HG03175 (cell line): ENCODE data around the gene MIA3.
"Not testable (repeated sequence)": the region's sequence is repeated elsewhere in the genome, so short reads cannot be mapped to it uniquely, and the experiment has no call there.

Experiments
- ATAC-seq: cut with Tn5 transposase; IDR thresholded peaks from one replicate; pipeline ENCODE4 v1.9.1; 2021; ENCODE audit warnings: mild to moderate bottlenecking, moderate library complexity; ENCODE audit not compliant: unreplicated experiment

Gene MIA3, protein sequence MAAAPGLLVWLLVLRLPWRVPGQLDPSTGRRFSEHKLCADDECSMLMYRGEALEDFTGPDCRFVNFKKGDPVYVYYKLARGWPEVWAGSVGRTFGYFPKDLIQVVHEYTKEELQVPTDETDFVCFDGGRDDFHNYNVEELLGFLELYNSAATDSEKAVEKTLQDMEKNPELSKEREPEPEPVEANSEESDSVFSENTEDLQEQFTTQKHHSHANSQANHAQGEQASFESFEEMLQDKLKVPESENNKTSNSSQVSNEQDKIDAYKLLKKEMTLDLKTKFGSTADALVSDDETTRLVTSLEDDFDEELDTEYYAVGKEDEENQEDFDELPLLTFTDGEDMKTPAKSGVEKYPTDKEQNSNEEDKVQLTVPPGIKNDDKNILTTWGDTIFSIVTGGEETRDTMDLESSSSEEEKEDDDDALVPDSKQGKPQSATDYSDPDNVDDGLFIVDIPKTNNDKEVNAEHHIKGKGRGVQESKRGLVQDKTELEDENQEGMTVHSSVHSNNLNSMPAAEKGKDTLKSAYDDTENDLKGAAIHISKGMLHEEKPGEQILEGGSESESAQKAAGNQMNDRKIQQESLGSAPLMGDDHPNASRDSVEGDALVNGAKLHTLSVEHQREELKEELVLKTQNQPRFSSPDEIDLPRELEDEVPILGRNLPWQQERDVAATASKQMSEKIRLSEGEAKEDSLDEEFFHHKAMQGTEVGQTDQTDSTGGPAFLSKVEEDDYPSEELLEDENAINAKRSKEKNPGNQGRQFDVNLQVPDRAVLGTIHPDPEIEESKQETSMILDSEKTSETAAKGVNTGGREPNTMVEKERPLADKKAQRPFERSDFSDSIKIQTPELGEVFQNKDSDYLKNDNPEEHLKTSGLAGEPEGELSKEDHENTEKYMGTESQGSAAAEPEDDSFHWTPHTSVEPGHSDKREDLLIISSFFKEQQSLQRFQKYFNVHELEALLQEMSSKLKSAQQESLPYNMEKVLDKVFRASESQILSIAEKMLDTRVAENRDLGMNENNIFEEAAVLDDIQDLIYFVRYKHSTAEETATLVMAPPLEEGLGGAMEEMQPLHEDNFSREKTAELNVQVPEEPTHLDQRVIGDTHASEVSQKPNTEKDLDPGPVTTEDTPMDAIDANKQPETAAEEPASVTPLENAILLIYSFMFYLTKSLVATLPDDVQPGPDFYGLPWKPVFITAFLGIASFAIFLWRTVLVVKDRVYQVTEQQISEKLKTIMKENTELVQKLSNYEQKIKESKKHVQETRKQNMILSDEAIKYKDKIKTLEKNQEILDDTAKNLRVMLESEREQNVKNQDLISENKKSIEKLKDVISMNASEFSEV (N-terminal part only)

DNA sequence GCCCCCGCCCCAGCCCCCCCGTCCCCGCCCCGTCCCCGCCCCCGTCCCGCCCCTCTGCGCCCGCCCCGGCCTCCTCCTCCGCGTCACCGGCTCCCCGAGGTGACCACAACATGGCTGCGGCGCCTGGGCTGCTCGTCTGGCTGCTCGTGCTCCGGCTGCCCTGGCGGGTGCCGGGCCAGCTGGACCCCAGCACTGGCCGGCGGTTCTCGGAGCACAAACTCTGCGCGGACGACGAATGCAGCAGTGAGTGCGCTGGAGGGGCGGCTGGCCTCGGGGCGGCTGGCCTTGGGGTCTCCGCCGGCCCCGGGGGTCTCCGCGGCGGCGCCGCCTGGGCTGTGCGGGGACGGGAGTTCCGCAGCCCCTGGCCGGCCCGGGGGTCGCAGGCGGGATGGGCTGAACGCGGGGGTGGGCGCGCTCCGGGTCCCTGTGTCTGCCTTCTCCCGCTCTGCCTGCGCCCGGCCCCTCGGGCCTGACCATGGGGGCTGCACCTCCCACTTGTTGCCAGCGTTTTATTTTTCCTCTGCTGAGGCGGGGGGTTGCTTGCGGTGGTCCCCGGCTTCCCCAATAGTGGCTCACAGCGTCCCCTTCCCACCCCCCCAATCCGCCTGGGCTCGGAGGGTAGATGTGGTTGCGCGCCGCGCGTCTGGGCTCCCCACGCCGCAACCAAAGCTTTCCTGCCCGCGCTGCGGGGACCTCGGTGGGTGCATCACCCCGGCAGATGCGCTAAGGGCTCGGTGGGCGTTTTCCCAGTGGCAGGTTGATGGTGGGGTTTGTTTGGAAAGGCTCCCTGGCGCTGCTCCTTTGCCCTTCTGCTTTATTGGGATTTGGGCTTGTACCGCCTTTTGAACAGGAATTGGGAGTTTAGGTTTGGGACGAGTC, at the start of gene MIA3:
Gene MIA3 (plus strand): TSS at position 97 of the 879 bp plus-strand sequence. CDS start 14 bp downstream, at position 111.
- peak; percentile 52 for ATAC-seq

DNA sequence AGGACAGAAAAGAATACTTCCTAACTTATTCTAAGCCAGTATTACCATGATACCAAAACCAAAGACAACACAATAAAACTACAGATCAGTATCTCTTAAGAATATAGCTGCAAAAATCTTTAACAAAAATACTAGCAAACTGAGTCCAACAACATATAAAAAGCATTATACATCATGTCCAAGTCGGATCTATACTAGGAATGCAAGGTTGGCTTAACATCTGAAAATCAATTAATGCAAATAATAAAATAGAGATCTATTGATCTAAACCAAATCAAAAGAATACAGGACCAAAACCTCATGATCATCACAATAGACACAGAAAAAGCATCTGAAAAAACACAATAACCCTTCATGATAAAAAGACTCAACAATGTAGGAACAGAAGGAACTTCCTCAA, 47.1 kb upstream of the MIA3 start:
- ATAC-seq, result no peak

DNA sequence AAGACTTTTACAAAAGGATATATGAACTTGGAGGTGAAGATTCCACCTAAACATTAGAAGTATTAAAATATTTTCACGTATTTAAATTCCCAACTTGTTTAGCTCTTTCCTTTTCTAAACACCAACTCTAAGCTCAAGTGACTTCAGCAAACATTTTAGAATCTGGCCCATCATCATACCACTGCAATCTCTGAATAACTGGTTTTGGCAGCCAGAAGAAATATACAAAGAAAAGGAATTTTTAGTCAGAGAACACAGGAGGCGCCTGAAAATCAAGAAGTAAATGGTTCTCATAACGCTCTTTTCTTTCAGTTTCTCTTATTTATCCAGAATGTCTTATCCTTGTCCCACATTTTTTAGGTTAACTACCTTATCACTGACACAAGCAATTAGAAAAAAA, 38.6 kb upstream of the MIA3 start:
- no peak for ATAC-seq

DNA sequence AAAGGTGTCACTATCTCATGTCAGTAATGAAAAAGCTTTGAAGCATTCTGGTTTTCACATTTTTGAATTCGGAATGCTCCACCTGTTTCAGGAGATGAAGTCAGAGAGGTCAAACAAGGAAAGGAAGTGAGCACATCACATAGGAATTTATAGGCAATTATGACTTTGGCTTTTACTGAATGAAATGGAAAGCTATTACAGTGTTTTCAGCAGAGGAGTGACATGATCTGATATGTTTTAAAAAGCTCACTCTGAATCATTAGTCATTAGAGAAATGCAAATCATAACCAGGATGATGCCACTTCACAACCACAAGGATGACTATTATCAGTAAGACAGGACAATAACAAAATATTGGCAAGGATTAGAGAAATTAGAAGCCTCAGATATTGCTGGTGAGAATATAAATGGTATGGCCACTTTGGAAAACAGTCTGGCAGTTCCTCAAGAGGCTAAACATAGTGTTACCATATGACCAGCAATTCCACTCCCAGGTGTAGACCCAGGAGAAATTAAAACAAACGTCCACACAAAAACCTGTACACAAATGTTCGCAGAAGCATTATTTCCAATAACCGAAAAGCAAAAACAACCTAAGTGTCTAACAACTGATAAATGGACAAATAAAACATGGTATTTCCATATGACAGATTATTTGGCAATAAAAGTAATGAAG, 35.7 kb upstream of the MIA3 start:
- ATAC-seq, result peak; percentile 68

DNA sequence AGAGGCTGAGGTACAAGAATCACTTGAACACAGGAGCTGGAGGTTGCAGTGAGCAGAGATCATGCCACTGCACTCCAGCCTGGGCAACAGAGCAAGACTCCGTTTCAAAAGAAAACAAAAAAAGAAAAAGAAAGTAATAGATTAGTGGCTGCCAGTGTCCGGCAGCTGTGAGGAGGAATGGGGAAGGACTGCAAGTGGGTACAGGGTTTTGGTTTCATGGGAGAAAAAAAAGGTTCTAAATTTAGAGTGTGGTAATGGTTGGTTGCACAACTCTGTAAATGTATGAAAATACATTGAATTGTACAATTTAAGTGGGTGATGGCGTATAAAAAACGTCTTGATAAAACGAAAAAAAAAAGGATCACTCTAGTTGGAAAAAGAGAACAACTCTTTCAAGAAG, 34.8 kb upstream of the MIA3 start:
- ATAC-seq, result peak; percentile 87

DNA sequence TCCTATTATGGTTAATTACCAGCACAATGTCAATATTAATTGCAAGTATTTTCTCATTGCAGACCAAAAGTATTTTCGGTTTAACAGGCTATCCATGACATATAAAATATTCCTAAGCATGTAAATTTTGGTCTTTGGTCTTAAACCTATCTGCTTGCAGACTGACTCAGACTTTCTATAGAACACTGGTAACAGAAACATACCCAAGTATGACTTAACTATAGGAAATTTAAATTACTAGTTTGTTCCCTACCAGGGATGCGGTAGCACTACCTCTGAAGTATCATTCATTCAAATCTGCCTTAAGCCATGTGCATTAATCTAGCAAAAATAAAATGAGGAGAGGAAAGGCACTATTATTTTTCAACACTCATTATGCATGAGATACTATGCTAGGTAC, 31.1 kb upstream of the MIA3 start:
- ATAC-seq, result no peak

DNA sequence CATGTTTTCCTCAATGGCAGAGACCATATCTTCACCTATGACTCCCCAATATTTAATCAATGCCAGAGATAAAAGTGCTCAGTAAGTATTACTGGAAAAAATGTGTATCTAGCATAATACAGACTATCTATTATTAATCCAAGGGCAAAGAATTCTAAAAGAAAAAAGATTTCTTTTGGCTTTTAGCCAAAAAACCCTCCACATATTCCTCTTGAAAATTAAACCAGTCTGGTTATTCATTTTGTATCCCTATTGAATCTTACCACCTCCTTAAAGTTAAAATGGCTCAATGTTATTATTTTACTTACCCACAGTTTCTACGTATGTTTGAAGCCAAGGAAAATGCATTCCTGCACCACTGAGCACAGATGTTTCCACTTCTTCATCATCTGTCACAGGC, 29.8 kb upstream of the MIA3 start:
- no peak for ATAC-seq

DNA sequence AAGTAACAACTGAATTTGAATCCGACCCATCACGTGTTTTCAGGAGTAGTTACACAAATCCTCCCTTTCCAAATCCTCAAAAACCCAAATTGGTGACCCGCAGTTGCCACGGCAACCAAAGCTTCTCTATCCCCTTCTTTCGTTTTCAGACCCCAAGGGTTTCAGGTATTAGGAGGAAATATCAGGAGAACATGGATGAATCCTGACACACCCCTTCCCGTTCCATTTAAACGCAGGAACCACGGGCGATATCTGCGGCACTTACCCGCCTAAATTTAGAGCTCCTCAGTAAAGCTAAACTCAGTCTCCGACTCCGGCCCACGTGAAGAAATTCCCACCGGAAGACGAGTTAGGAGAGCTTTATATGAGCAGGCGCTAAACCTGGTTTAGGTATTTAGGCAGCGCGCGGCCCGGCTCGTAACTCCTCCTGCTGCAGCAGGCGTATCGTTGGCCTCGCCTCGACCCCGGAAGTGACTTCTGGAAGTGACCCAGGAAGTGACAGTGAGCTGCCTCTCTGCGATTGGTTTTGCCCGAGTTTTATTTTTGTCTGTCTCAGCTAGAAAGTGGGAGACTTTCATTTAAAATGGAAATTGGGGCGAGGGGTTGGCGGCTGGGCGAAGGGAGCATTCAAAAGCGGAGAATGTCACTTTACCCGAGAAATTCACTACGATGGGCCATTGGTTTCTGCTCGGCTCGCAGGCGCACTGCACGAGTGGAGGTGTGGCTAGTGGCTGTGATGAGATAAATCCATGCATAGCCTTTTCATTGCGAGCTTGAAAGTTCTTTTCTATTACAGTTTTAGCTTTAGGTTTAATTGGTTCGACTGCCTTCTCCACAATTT, 28.2 kb upstream of the MIA3 start, which contains the start of gene TAF1A:
Gene TAF1A (minus strand): TSS at position 472 of the 841 bp plus-strand sequence.
- peak; percentile 100 for ATAC-seq

DNA sequence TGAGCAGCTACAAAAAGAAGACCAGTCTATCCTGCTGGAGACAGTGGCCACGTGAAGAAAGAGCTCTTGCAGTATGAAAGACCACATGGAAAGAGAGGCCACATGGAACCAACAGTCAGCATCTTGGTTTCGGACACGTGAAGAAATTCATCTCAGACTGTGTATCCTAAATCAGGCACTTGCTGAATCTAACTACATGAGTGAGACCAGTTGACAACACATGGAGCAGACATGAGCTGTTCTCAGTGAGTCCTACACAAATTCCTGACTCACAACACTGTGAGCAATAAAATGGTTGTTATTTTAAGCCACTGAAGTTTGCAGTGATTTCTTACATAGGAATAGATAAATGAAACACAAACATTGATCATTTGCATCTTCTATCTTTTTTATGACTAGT, 25.7 kb upstream of the MIA3 start:
- ATAC-seq, result no peak

DNA sequence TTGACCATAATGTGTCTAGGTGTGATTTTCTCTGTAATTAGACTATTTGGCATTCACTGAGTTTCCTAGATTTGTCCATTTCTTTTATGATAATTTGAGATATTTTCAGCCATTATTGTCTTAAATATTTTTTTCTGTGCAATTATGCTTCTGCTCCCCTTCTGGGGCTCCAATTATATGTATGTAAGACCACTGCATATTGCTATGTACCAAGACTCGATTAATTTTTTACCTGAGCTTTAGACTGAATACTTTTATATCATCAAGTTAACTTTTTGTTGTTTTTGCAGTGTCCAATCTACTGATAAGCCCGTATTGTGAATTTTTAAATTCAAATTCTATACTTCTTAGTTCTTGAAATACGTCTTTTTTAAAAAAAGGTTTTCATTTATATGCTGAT, 23.1 kb upstream of the MIA3 start:
- ATAC-seq, result no peak

DNA sequence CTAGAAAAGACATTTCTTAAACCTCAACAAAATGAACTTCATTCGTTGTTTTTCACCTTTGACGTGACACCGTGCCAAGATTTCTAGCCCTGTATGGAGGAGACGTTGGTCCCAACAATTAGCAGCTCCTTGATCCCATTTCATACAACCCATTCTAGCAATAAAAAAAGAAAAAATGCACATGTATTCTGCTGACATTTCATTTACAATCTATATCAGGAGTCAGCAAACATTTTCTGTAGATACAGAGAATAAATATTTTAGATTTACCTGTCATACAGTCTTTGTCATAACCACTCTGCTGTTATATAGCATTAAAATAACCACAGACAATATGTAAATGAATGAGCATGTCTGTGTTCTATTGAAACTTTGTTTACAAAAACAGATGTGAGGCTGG, 21.2 kb upstream of the MIA3 start:
- ATAC-seq, result no peak

DNA sequence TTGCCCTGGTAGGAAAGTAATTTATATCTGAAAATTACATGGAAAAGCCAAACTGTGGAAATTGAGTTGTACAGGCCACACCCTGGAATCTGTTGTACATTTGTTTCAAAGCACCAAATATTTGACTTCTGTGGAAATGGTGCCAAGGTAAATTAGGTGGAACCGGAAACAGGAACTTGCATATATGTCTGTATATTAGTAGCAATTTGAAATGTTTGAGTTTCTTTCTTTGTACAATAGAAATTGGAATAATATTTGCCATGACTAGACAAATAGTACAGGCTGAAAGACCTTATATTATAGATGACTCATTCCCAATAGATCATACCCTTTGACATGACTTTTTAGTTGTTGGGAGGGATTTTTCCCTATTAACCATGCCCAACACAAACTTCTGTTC, 17.6 kb upstream of the MIA3 start:
- no peak for ATAC-seq

DNA sequence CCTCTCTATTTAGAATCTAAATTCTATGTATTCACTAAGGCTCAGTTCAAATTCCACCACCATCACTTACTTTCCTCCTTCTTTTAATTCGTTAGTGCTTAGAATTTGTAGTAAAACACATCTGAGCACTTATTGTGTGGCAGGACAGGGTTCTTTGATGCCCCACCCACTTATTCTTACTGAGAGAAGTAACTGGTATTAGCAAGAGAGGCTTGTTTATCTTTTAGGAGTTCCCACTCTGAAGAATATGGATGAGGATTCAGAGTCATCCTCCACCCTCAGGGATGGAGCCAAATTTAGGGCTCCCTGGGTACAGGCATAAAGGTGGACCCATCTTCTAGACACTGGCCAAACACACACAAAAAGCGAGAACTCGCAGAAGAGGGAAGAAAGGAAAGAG, 16.6 kb upstream of the MIA3 start:
- no peak for ATAC-seq

DNA sequence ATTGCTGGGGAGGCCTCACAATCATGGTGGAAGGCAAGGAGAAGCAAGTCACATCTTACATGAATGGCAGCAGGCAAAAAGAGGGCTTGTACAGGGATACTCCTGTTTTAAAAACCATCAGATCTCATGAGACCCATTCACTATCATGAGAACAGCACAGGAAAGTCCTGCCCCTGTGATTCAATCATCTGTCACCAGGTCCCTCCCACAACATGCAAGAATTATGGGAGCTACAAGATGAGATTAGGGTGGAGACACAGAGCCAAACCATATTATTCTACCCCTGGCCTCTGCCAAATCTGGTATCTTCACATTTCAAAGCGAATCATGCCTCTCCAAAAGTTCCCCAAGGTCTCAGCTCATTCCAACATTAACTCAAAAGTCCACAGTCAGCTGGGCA, 11.1 kb upstream of the MIA3 start:
- ATAC-seq, result no peak

DNA sequence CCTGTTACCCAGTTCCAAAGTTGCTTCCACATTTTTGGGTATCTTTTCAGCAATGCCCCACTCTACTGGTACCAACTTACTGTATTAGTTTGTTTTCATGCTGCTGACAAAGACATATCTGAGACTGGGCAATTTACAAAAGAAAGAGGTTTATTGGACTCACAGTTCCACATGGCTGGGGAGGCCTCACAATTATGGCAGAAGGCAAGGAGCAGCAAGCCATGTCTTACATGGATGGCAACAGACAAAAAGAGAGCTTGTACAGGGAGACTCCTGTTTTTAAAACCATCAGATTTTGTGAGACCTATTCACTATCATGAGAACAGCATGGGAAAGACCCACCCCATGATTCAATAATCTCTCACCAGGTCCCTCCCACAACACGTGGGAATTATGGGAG, 8.8 kb upstream of the MIA3 start:
- ATAC-seq, result not testable (repeated sequence)

DNA sequence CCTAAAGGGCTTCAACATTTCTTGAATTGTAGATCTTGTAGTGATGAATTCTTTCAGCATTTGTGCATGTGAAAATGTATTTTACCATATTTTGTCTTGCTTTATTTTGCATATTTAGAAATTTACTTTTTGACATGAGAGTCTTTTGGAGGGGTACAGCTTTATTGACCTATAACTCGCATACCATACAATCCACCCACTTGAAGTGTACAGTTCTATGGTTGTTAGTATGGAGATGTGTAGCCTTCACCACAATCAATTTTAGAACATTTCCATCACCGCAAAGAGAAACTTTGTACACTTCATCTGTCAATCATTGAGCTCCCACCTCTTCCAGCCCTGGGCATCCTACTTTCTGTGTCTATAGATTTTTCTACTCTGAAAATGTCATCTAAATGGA, 7.2 kb upstream of the MIA3 start:
- ATAC-seq, result no peak

DNA sequence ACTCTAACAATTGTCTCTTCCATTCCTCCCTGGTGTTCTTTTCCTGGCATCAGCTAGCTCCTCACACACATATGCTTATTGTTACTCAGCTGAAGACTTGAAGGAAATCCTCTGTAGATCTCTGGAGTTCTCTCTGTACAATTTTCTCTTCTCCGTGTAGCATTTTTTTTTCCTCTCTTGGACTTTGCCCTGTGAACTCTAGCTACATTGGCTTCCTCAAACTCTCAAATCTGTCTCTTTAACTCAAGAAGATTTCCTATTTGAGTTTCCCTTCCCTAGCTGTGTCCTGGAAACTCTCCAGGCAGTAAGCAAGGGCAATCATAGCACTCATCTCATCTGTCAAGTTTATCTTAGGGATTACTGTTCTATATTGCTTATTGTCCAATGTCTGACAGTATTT, 4.3 kb upstream of the MIA3 start:
- no peak for ATAC-seq

DNA sequence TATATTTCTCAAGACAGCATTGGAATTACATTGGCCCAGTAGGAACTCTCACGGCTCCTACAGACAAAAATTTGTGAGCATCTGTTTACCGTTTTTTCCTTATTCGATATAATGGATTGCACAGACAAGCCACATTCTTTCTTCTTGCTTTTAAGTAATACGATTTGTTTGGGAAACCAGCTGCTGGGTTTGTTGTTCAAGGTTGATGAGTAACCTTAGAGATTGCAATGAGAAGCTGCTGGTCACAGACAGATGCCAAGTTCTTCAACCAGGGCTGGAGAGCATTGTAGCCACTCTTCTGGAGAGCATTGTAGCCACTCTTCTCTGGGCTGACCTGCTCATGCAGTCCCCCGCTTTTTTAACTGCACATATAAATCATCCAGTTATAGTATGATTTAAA, 1.4 kb upstream of the MIA3 start:
- no peak for ATAC-seq
